Measurements from ENCODE around the gene PFKP.
"Not testable (repeated sequence)": the region's sequence is repeated elsewhere in the genome, so short reads cannot be mapped to it uniquely, and the experiment has no call there.

PFKP gene

GRCh38 chr10:3099291-3100092 lies 32.1 kb downstream of the PFKP start:
- no peak for DNase-seq

- no peak for DNase-seq
These were observed 32.9 kb downstream of the PFKP start for GRCh38 chr10:3100093-3100792.

- no peak for DNase-seq
These were observed 33.7 kb downstream of the PFKP start for GRCh38 chr10:3100856-3101640.

GRCh38 chr10:3102720-3103427 lies 35.5 kb downstream of the PFKP start:
- no peak for DNase-seq

- no peak for DNase-seq
These were observed 36.3 kb downstream of the PFKP start for GRCh38 chr10:3103646-3104045.

GRCh38 chr10:3104251-3104918 lies 37.0 kb downstream of the PFKP start:
- DNase-seq, result no peak

- DNase-seq, result no peak
These were observed 37.8 kb downstream of the PFKP start for GRCh38 chr10:3105166-3105565.

GRCh38 chr10:3105905-3106304 lies 38.6 kb downstream of the PFKP start:
- DNase-seq, result no peak

- not testable (repeated sequence) for DNase-seq
These were observed 39.0 kb downstream of the PFKP start for GRCh38 chr10:3106328-3106727.

- DNase-seq, result no peak
These were observed 39.6 kb downstream of the PFKP start for GRCh38 chr10:3106928-3107425.

GRCh38 chr10:3107426-3107961 lies 40.1 kb downstream of the PFKP start:
- DNase-seq, result no peak

- DNase-seq, result no peak
These were observed 40.7 kb downstream of the PFKP start for GRCh38 chr10:3108033-3108432.

GRCh38 chr10:3108575-3109105 lies 41.3 kb downstream of the PFKP start:
- DNase-seq, result no peak

GRCh38 chr10:3109196-3109595 lies 41.8 kb downstream of the PFKP start:
- no peak for DNase-seq

- DNase-seq, result no peak
These were observed 42.3 kb downstream of the PFKP start for GRCh38 chr10:3109633-3110032.

GRCh38 chr10:3110782-3111620 lies 43.7 kb downstream of the PFKP start:
- no peak for DNase-seq

GRCh38 chr10:3111621-3112163 lies 44.3 kb downstream of the PFKP start:
- DNase-seq, result peak; percentile 48

GRCh38 chr10:3113343-3113720 lies 46.0 kb downstream of the PFKP start:
- DNase-seq, result no peak

GRCh38 chr10:3115685-3116084 lies 48.3 kb downstream of the PFKP start:
- DNase-seq, result no peak

- no peak for DNase-seq
These were observed 49.3 kb downstream of the PFKP start for GRCh38 chr10:3116508-3117100.

Data from retina (tissue), 1 donor.